ENCODE data around the gene LDLRAP1.
A peak's percentile ranks its signal among the peaks of the same experiment; 100 is the strongest.

The LDLRAP1 gene

DNA sequence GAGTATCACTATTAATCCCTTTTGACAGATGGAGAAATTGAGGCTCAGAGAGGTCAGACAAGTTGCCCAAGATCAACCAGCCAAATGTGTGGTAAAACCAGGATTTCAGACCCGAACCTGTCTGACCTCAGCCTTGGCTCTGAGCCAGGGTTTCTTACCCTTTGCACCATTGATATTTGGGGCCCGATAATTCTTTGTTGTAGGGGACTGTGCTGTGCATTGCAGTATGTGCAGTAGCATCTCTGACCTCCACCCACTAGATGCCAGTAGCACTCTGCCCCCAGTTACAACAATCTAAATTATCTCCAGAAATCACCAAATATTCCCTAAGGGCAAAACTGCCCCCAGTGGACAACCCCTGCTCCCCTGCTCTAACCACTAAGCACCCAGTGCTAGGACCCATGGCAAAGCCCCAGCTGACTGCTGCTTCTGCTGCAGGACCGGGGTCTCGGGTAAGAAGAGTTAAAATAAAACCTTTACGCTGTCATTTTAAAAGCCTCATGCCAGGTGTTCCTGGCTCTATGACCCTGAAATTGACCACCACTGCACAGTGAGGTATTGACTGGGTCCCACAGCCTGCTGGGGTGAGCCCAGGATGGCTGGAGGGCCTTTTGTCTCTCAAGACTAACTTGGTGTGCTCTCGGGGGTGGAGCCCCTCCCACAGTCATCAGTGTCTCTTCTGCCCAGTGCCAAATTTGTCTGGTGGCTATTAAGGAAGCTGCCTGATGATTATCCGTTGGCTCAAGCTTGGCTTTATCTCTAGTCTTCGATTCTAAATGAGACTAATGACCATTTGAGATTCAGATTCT, 67.6 kb downstream of the LDLRAP1 start:
- DNase-seq, result no peak

DNA sequence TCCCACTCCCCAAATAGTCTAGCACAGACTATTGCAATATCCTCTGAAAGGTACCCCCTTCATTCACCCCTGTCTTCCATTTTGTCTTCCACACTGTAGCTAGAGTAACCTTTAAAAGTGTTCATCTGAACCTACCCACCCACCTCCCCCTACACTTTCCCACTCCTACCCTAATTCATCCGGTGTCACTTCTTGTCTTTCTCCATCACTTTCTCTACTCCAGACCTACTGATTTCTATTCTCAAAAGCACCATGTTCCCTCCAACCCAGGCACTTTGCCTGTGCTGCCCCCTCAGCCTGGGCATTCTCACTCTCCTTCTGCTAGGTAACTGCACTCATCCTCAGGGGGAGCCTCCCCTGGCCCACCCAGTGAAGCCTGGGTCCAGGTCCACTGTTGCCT, 68.4 kb downstream of the LDLRAP1 start:
- no peak for DNase-seq

DNA sequence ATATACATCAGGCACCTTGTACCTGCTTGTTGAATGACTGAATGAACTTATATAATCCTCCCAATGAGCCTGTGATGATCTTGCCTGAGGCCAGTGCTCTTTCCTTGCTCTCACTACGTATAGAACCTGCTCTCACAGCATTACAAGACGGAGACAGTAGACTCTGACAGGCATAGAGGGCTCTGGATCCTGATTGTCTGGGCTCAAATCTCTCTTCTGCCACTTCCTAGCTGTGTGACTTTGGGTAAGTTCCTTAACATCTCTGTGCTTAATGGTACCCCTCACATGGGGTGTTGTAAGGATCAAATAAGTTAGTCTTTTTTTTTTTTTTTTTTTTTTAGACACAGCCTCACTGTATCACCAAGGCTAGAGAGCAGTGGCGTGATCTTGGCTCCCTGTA, 69.0 kb downstream of the LDLRAP1 start:
- DNase-seq, result no peak

DNA sequence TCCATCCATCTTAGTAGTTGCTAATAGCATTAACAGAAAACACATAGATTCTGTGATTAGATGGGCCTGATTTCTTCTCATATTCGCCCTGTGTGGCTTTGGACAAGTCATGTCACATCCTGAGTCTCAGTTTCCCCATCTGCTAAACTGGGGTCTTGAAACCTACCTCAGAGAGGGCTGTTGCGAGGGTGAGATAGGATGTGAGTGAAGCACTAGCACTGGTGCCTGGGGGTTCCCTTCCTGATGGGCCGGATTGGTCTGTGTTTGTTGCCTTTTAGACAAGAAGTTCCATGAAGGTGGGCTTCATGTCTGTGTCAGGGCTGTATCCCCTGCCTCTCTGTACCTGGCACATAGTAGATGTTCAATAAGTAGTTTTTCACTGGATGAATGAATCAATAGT, 69.7 kb downstream of the LDLRAP1 start:
- no peak for DNase-seq

DNA sequence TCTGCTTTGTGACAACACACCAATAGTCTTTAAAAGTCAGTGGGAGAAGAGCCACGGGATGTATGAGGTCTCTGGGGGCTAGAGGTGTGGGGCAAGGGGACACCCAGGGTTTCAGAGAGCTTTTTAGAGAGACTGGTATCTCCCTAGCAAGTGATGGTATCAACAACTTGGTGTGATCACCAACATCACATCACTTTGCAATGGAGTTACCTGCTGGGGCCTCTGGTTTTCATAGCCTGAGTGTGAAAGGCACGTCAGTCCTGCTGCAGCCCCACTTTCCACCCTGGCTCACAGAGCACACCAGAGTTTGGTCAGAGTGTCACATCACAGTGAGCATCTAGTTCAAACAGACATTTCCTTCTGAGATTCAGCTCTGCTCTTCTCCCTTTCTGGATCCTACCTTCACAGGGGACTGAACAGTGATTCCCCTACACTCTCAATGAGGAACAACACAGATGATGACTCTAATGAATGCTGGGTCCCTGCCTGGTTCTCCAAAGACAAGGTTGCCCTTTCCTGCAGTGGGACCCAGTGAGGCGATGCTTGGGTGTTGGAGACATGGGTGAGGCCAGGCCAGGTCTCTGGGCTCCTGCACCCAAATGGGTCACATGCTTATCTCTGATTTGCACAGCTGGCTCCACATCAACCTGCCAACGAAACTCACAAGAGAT, 71.2 kb downstream of the LDLRAP1 start:
- no peak for DNase-seq

DNA sequence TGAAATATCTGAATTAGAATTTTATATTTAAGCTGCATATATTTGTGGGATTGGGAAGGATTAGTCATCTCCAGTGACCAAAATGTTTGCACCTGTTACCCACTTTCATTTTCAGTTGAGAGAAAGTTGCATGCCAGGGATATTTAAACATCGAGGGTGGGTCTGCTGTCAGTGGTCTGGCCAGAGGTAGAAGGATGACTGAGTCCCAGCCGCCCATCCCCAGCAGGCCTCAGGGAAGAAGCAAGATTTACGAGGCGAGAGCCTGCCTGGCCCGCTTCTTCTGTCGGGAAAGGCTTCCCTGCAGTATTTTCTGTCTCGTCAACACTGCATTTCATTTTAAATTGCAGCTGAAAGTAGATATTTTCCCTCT, 71.8 kb downstream of the LDLRAP1 start:
- DNase-seq, result no peak

DNA sequence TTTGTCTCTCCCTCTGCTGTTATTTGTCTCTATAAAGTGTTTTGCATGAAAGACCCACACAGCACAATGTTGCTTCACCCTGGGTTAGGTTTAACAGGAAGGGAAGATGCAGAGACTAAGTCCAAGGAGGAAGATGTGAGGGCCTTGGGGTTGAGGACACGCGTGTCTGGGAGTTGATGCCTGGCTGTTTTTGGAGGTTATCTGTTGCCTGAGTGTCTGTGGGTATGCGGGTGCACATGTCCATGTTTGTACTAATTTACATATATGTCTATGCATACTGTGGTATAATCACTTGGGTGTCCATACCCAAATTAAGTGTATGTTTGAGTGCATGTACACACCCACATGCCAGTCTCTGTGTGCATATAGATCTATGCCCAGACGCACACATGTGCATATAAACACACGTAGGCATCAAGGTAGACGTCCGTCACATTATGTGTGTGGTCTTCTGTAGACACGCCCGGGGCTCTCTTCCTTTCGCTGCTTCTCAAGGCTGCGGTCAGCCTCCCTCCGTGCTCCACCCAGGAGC, 72.2 kb downstream of the LDLRAP1 start:
- DNase-seq, result no peak

DNA sequence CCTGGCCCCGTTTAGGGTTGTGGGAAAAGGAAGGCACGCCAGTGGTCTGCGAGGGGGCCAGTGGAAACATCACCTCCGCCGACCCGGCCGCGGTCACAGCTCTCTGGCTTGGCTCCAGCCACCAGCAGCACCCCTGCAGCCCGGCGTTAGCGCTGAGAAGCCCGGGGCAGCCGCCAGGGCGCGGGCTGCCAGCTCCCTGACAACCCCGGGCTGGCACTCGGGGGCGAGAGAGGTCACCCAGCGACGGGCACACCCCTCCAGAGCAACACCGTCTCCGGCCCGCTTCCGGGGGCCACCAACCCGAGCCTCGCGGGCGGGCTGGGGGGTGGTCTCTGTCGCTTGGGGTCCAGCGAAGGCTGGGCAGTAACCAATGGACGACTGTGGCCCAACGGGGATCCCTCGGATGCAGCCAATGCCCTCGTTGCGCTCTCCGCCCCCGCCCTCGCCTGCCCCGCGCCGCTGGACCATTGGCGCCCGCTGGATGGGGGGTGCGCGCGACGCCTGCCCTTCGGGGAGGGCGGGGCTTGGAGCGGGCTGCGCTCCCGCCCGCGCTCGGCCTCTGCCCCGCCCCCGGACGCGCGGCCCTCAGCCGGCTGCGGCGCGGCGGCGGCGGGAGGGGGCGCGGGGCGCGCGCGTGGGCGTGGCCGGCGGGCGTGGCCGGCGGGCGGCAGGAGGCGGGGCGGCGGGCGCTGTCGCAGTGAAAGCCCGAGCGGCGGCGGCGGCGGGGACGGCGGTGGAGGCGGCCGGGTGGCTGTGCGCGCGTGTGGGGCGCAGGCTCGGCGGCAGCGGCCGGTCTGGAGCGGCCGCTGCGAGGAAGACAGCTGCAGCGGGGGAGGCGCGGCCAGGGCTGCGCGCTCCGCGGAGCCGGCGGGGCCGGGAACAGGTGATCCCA, 72.9 kb downstream of the LDLRAP1 start, which contains the start of gene MAN1C1:
MAN1C1 (plus strand) TSS at position 697 of the 892 bp plus-strand sequence. CDS start 1,007 bp downstream, outside the sequence.
- peak; percentile 64 for DNase-seq

DNA sequence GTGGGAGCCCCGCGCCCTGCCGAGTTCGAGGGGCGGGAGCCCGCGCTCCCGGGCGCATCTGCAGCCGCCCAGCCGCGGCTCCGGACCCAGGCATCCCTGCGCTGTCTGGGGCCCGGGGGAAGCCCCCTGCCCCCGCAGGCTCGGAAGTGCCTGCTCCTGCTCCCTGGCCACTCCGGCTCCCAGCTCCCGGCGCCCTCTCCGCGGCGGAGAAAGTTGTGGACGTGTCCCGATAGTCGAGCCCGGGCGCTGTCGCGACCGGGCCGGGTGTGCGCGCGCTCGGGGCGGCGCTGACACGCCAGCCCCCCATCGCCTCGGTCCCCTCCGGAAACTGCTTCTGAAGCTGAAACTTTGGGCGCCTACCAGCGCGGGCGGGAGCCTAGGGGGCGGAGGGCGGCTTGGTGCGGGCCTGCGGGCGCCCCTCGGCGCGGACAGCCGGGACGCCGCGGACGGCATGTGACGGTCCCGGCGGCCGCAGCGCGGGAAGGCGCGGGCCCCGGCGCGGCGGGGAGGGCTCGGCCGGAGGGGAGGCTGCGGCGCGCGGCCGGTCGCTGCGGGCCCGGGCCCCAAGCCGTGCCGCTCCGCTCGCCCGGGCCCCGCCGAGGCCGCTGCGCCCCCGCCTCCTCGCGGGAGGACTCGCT, 73.7 kb downstream of the LDLRAP1 start:
- no peak for DNase-seq

DNA sequence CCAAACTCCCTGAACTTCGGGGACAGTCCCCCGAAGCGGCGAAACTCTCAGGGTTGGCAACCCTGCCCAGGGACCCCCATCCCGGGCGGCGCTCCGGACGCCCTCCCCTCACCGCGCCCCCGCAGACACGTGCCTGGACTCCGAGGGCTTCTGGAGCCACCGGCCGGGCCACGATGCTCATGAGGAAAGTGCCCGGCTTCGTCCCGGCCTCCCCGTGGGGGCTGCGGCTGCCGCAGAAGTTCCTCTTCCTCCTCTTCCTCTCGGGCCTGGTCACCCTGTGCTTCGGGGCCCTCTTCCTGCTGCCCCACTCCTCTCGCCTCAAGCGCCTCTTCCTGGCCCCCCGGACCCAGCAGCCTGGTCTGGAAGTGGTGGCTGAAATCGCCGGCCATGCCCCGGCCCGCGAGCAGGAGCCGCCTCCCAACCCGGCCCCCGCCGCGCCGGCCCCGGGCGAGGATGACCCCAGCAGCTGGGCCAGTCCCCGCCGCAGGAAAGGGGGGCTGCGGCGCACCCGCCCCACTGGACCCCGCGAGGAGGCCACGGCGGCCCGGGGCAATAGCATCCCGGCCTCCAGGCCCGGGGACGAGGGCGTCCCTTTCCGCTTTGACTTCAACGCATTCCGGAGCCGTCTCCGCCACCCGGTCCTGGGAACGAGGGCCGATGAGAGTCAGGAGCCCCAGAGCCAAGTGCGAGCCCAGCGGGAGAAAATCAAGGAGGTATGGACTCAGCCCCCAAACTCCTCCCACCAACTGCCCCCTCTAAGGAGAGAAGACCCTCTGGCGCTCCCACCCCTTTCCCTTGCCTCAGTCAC, 74.4 kb downstream of the LDLRAP1 start:
- no peak for DNase-seq

DNA sequence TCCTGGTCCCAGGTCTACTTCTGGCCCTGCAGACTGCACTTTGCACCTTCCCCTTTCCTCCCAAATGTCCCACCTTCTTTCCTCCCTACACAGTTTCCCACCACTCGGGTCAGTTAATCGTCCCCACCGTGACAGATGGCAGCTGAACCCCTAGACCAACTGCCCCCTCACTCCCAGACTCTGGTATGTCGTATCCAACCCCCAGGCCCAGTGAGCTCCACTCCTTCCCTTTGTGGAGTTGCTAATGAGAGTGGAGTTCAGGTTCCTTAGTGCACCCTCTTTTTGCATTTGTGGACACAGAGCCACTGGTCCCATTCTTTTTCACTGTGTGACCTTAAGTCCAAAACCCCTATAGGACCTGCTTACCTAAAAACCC, 75.0 kb downstream of the LDLRAP1 start:
- DNase-seq, result no peak
